ENCODE measurements around the gene ACYP2. TPM values are rescaled to one million over a fixed set of nuclear protein-coding genes. Genes with fewer than 3 reads are reported as not detected.

The ACYP2 gene
- total and polyA plus RNA-seq, 2 donors (not counting 1 experiment from before 2014, with no cell fraction given) = 14.0 to 17.2 TPM

DNA sequence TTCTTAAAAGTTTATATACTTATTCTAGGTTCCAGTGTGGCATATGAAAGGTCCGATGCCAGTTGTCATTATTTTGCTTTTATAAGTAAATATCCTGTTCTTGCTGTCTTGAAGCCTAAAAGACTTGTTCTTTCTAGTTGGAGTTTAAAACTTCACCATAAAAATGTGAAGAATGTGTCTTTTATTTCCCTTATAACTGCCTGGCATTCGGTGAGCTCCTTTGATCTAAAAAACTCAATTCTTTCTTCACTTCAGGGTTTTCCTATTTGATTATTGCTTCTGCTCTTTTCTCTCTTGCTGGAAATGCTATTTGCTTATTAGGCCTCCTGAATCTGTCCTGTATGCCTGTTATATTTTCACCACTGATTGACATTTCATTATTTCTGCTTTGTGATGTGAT, 89.1 kb downstream of the ACYP2 start:
- Mint-ChIP-seq H3K4me3 (no peak overlapping the region), H3K4me1 (no peaks in the 10 kb centered on the region), H3K9me3 (ENCODE audit: insufficient read depth) (peaks cover 3% of the 10 kb centered on the region), H3K27ac (no peak overlapping the region), H3K27me3 (no peaks in the 10 kb centered on the region)
- no peak overlapping the region for H3K9ac ChIP-seq (ENCODE audit: low read length)
- ChIA-PET CTCF (no interaction called here), POLR2A (no interaction called here)
- intact Hi-C loops (cut with micrococcal nuclease) = no loop called here
- no peak overlapping the region for H3K27ac ChIP-seq (ENCODE audit: low read length in 2 of 2)
- H3K4me3 ChIP-seq (ENCODE audit: control extremely low read depth in 1 of 5, extremely low read depth in 1 of 5, insufficient read depth in 1 of 5, low read depth in 2 of 5, low read length in 4 of 5) = no peak overlapping the region
- peaks cover 0 to 2% of the 10 kb centered on the region in 2 experiments for H3K36me3 ChIP-seq (replicated peaks in 1 of 2; ENCODE audit: control extremely low read depth in 1 of 2, control insufficient read depth in 1 of 2, extremely low read depth in 1 of 2, insufficient read depth in 2 of 2, low read length in 1 of 2)
- 83% methylated on average over 1 of the region's 2 CpGs for WGBS (ENCODE audit: insufficient coverage)
- no peaks in the 10 kb centered on the region for H3K27me3 ChIP-seq (replicated peaks in 1 of 4; ENCODE audit: control extremely low read depth in 1 of 4, control insufficient read depth in 3 of 4, insufficient read depth in 4 of 4, low read length in 3 of 4)
- no peak for ATAC-seq (ENCODE audit: low read depth)
- no peaks in the 10 kb centered on the region for H3K4me1 ChIP-seq (ENCODE audit: control insufficient read depth in 2 of 2, insufficient read depth in 2 of 2, low read length in 2 of 2)
- DNase-seq = no peak
- TF ChIP-seq EZH2 (IDR thresholded peaks at IDR 0.05; ENCODE audit: borderline replicate concordance, insufficient read depth, low read depth, low read length, poor library complexity, severe bottlenecking) = no peak
- TF ChIP-seq, protein P1, sequence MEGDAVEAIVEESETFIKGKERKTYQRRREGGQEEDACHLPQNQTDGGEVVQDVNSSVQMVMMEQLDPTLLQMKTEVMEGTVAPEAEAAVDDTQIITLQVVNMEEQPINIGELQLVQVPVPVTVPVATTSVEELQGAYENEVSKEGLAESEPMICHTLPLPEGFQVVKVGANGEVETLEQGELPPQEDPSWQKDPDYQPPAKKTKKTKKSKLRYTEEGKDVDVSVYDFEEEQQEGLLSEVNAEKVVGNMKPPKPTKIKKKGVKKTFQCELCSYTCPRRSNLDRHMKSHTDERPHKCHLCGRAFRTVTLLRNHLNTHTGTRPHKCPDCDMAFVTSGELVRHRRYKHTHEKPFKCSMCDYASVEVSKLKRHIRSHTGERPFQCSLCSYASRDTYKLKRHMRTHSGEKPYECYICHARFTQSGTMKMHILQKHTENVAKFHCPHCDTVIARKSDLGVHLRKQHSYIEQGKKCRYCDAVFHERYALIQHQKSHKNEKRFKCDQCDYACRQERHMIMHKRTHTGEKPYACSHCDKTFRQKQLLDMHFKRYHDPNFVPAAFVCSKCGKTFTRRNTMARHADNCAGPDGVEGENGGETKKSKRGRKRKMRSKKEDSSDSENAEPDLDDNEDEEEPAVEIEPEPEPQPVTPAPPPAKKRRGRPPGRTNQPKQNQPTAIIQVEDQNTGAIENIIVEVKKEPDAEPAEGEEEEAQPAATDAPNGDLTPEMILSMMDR (IDR thresholded peaks at IDR 0.05) = no peak
- H3K79me2 ChIP-seq (ENCODE audit: control insufficient read depth, insufficient read depth, low read length) = no peaks in the 10 kb centered on the region
- no peak overlapping the region for H3K4me2 ChIP-seq (replicated peaks; ENCODE audit: low read depth, low read length, poor library complexity, severe bottlenecking)
- H2AFZ ChIP-seq (ENCODE audit: insufficient read depth, low read depth, low read length, poor library complexity, severe bottlenecking) = no peak overlapping the region
- no peaks in the 10 kb centered on the region for H4K20me1 ChIP-seq (ENCODE audit: control insufficient read depth, insufficient read depth, low read length, poor library complexity, severe bottlenecking)
- peaks cover 0 to 21% (median 5%) of the 10 kb centered on the region in 3 donors for H3K9me3 ChIP-seq (ENCODE audit: control extremely low read depth in 1 of 3, control insufficient read depth in 2 of 3, insufficient read depth in 1 of 3, low read length in 2 of 3)

DNA sequence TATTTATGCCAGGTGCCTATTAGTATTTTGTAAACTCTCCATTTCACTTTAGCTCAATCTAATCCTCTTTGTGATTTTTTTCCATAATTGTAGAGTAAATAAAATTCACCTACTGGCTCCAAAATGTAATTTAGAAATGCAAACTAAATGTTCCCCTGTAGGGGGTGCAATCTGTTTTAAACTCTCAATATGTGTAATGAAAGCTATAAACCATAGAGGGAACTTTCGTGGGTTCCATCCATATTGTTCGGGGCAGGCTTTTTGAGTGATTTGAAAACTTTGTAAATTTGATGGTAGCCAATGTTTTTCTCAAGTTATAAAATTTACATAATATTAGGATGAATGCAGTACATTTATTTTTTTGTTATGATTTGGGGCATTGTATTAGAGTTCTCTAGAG, 91.2 kb downstream of the ACYP2 start:
- no peaks in the 10 kb centered on the region for H3K36me3 ChIP-seq (replicated peaks in 1 of 2; ENCODE audit: control extremely low read depth in 1 of 2, control insufficient read depth in 1 of 2, extremely low read depth in 1 of 2, insufficient read depth in 2 of 2, low read length in 1 of 2)
- DNase-seq = peak; percentile 13
- ATAC-seq (ENCODE audit: low read depth) = no peak
- WGBS (ENCODE audit: insufficient coverage) = no CpG with 5 or more reads among the region's 2 CpGs
- Mint-ChIP-seq H3K27me3 (no peaks in the 10 kb centered on the region), H3K4me3 (no peak overlapping the region), H3K27ac (no peak overlapping the region), H3K4me1 (no peaks in the 10 kb centered on the region), H3K9me3 (ENCODE audit: insufficient read depth) (peaks cover 3% of the 10 kb centered on the region)
- no peak overlapping the region for H3K9ac ChIP-seq (ENCODE audit: low read length)
- H4K20me1 ChIP-seq (ENCODE audit: control insufficient read depth, insufficient read depth, low read length, poor library complexity, severe bottlenecking) = no peaks in the 10 kb centered on the region
- H3K4me2 ChIP-seq (replicated peaks; ENCODE audit: low read depth, low read length, poor library complexity, severe bottlenecking) = no peak overlapping the region
- H3K79me2 ChIP-seq (ENCODE audit: control insufficient read depth, insufficient read depth, low read length) = no peaks in the 10 kb centered on the region
- H3K9me3 ChIP-seq (ENCODE audit: control extremely low read depth in 1 of 3, control insufficient read depth in 2 of 3, insufficient read depth in 1 of 3, low read length in 2 of 3) = peaks cover 0 to 15% (median 5%) of the 10 kb centered on the region in 3 donors
- H3K27ac ChIP-seq (ENCODE audit: low read length in 2 of 2) = no peak overlapping the region
- intact Hi-C loops (cut with micrococcal nuclease) = no loop called here
- TF ChIP-seq, protein P1 (IDR thresholded peaks at IDR 0.05) = peak; percentile 39
- TF ChIP-seq EZH2 (IDR thresholded peaks at IDR 0.05; ENCODE audit: borderline replicate concordance, insufficient read depth, low read depth, low read length, poor library complexity, severe bottlenecking) = no peak
- no peak overlapping the region for H2AFZ ChIP-seq (ENCODE audit: insufficient read depth, low read depth, low read length, poor library complexity, severe bottlenecking)
- no peaks in the 10 kb centered on the region for H3K27me3 ChIP-seq (replicated peaks in 1 of 4; ENCODE audit: control extremely low read depth in 1 of 4, control insufficient read depth in 3 of 4, insufficient read depth in 4 of 4, low read length in 3 of 4)
- ChIA-PET CTCF (interaction anchor here (0.7 to 1.0 kb wide), 2 partner anchors 12 to 296 kb away, joined by 3 to 5 read pairs; no protein-coding TSS in a partner anchor), POLR2A (no interaction called here)
- H3K4me3 ChIP-seq (ENCODE audit: control extremely low read depth in 1 of 5, extremely low read depth in 1 of 5, insufficient read depth in 1 of 5, low read depth in 2 of 5, low read length in 4 of 5) = no peak overlapping the region
- H3K4me1 ChIP-seq (ENCODE audit: control insufficient read depth in 2 of 2, insufficient read depth in 2 of 2, low read length in 2 of 2) = no peaks in the 10 kb centered on the region
